Neuronal stem cell (in vitro differentiated cells): ENCODE measurements around the gene TRH.

Experiments used
- DNase-seq: peaks from one replicate; pipeline ENCODE4 v3.0.0-alpha.2; 2013; ENCODE audit warnings: low spot score
- H2AFZ ChIP-seq: one replicate; pipeline ENCODE4 v1.6.1; 2013; ENCODE audit warnings: mild to moderate bottlenecking, low read length, inconsistent platforms
- H2AK5ac ChIP-seq: 2 replicates; pipeline ENCODE4 v1.6.1; 2013; ENCODE audit warnings: low read depth, mild to moderate bottlenecking, inconsistent platforms, low read length, moderate library complexity, mixed read lengths
- H2BK120ac ChIP-seq: 2 replicates; pipeline ENCODE4 v1.6.1; 2013; ENCODE audit warnings: low read depth, mild to moderate bottlenecking, inconsistent platforms, low read length, moderate library complexity, mixed read lengths
- H2BK12ac ChIP-seq: one replicate; pipeline ENCODE4 v1.6.1; 2013; ENCODE audit warnings: low read length, inconsistent platforms
- H2BK15ac ChIP-seq: 2 replicates; pipeline ENCODE4 v1.6.1; 2013; ENCODE audit warnings: mild to moderate bottlenecking, low read length, inconsistent platforms, mixed read lengths
- H2BK5ac ChIP-seq: one replicate; pipeline ENCODE4 v1.6.1; 2013; ENCODE audit warnings: inconsistent platforms, mild to moderate bottlenecking, low read length, moderate library complexity
- H3K14ac ChIP-seq: one replicate; pipeline ENCODE4 v1.6.1; 2013; ENCODE audit warnings: low read length, inconsistent platforms
- H3K18ac ChIP-seq: 2 replicates; pipeline ENCODE4 v1.6.1; 2013; ENCODE audit warnings: low read length, inconsistent platforms
- H3K23ac ChIP-seq: 2 replicates; pipeline ENCODE4 v1.6.1; 2013; ENCODE audit warnings: low read depth, mild to moderate bottlenecking, mixed read lengths, low read length, inconsistent platforms; ENCODE audit not compliant: poor library complexity
- H3K27ac ChIP-seq: replicated peaks from 3 replicates; pipeline ENCODE4 v1.5.1; 2013; ENCODE audit warnings: low read length, inconsistent platforms
- H3K27me3 ChIP-seq, 3 experiments: 2 replicates each; pipeline ENCODE4 v1.6.1; 2013; ENCODE audit warnings: low read length in 3 of 3, mild to moderate bottlenecking in 2 of 3, inconsistent platforms in 1 of 3, low read depth in 1 of 3, mixed read lengths in 1 of 3, moderate library complexity in 1 of 3; ENCODE audit not compliant: control insufficient read depth in 3 of 3, insufficient read depth in 3 of 3
- H3K36me3 ChIP-seq, 2 donors: replicated peaks in 1 of 2; 2 replicates each; pipeline ENCODE4 v1.6.1; 2013; ENCODE audit warnings: low read length in 2 of 2; ENCODE audit not compliant: control insufficient read depth in 2 of 2, insufficient read depth in 2 of 2
- H3K4ac ChIP-seq: 2 replicates; pipeline ENCODE4 v1.6.1; 2013; ENCODE audit warnings: inconsistent platforms, mild to moderate bottlenecking, low read length, moderate library complexity
- H3K4me1 ChIP-seq, 2 donors: 1 replicate in 1 of 2; 2 replicates in 1 of 2; pipeline ENCODE4 v1.6.1; 2013; ENCODE audit warnings: low read length in 2 of 2, low read depth in 1 of 2; ENCODE audit not compliant: control insufficient read depth in 2 of 2, insufficient read depth in 1 of 2
- H3K4me2 ChIP-seq: one replicate; pipeline ENCODE4 v1.6.1; 2013; ENCODE audit warnings: mild to moderate bottlenecking, low read length, inconsistent platforms; ENCODE audit not compliant: insufficient read depth, poor library complexity, severe bottlenecking
- H3K4me3 ChIP-seq, 2 donors: 2 replicates each; pipeline ENCODE4 v1.5.1; 2013; ENCODE audit warnings: low read length in 2 of 2, mild to moderate bottlenecking in 2 of 2, inconsistent platforms in 1 of 2, moderate library complexity in 1 of 2
- H3K79me1 ChIP-seq: one replicate; pipeline ENCODE4 v1.6.1; 2013; ENCODE audit warnings: low read depth, mild to moderate bottlenecking, inconsistent platforms, low read length, moderate library complexity
- H3K9ac ChIP-seq: one replicate; pipeline ENCODE4 v1.6.1; 2013; ENCODE audit warnings: mild to moderate bottlenecking, low read depth, low read length, inconsistent platforms; ENCODE audit not compliant: poor library complexity
- H3K9me3 ChIP-seq, 2 donors: replicated peaks in 1 of 2; 2 replicates each; pipeline versions ENCODE3 to v1.6.1; 2013; ENCODE audit warnings: low read length in 2 of 2, mild to moderate bottlenecking in 2 of 2, inconsistent platforms in 1 of 2, low read depth in 1 of 2, mixed read lengths in 1 of 2, moderate library complexity in 1 of 2; ENCODE audit not compliant: control insufficient read depth in 2 of 2, insufficient read depth in 1 of 2
- H4K8ac ChIP-seq: one replicate; pipeline ENCODE4 v1.6.1; 2013; ENCODE audit warnings: low read depth, mild to moderate bottlenecking, inconsistent platforms, low read length, moderate library complexity
- H4K91ac ChIP-seq: one replicate; pipeline ENCODE4 v1.6.1; 2013; ENCODE audit warnings: low read length, low read depth, mild to moderate bottlenecking, inconsistent platforms; ENCODE audit not compliant: poor library complexity
- WGBS, 2 donors: extraction: QIAGEN DNeasy Blood & Tissue Kit; methylation state at CpG; one replicate each; pipeline ENCODE4 v1.1.7; 2013; ENCODE audit warnings: missing lambda C conversion rate in 2 of 2, mixed read lengths in 1 of 2; ENCODE audit not compliant: insufficient read length in 2 of 2, insufficient replicate concordance in 1 of 2; ENCODE audit errors: extremely low coverage in 2 of 2; 5-methylcytosine and 5-hydroxymethylcytosine counted together

Gene TRH

DNA sequence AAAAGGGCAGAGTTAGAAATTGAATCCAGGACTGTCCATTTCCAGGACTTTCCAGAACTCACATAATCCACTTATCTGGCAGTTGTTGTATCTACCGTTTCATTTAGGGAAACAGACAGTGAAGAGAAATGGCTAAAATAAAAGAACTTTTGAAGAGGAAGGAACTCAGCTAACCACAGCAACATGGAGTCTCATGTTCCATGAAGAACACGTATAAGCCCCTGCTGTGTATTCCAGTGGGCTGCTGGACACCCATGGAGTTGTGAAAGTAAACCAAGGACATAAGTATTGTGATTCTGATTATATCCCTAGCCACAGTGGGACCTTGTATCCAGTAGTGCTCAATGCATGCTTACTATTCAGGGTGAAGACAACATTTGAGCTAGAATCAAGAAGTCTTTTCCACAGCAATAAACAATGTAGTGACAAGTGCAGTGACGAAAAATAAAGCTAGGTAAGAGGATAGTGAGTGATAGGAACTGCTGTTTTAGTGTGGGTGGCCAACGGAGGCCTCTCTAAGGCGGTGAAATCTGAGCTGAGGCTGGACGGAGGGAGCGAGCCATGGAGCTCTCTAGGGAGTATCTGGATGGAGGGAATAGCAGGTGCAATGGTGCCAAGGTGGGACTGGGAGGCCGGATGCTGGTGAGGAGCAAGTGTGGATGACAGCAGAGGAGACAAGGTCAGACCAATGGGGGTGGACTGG is 26.8 kb upstream of the TRH start:
- H2AK5ac ChIP-seq: no peak overlapping the region
- H3K4me2 ChIP-seq: no peak overlapping the region
- H3K4me3 ChIP-seq: no peak overlapping the region
- peaks cover 0 to 4% of the 10 kb centered on the region in 2 donors for H3K4me1 ChIP-seq
- no peak overlapping the region for H2BK15ac ChIP-seq
- H3K9ac ChIP-seq: no peak overlapping the region
- no peak overlapping the region for H3K18ac ChIP-seq
- no peak overlapping the region for H4K8ac ChIP-seq
- no peak overlapping the region for H2BK5ac ChIP-seq
- H2AFZ ChIP-seq: no peak overlapping the region
- DNase-seq: no peak
- peaks cover 0 to 1% of the 10 kb centered on the region in 2 donors for H3K9me3 ChIP-seq
- no CpG with 5 or more reads among the region's 8 CpGs for WGBS, 2 donors
- H3K27ac ChIP-seq: no peak overlapping the region
- H2BK120ac ChIP-seq: no peak overlapping the region
- no peak overlapping the region for H3K4ac ChIP-seq
- no peak overlapping the region for H4K91ac ChIP-seq
- H3K36me3 ChIP-seq: no peaks in the 10 kb centered on the region
- H3K27me3 ChIP-seq: peaks cover 0 to 11% (median 0%) of the 10 kb centered on the region in 3 experiments
- H3K14ac ChIP-seq: no peak overlapping the region
- no peak overlapping the region for H3K23ac ChIP-seq
- H3K79me1 ChIP-seq: no peaks in the 10 kb centered on the region
- no peak overlapping the region for H2BK12ac ChIP-seq

DNA sequence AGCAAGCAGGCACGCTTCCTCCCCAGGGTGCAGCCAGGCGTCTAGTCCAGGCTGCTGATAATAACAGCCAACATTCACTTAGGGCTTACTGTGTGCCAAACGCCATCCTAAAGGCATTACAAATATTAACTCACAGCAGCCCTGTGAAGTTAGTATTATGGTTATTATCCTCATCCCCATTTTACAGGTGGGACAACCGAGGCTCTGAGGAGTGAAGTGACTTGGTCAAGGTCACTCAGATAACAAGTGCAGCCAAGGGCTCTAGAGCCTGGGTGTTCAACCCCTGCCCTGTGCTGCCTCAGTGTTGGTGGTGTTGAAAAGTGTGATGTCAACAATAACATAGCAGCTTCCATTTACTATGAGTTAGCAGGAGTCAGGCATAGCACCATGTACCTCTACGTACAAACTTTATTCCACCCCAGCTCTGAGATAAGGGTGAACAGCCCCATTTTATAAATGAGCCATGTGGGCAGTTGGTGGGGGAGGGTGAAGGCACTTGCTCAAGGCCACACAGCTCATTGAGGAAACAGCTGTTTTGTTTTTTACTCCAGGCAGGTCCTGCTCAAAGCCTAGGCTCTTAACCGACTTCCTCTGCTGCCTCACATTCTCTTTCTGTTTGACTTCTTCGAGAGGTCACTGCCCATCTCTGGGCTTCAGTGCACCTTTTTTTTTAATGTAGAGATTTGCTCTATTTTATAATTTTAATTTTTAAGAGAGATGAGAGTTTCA is 24.0 kb upstream of the TRH start:
- DNase-seq: no peak
- no peak overlapping the region for H4K8ac ChIP-seq
- H3K79me1 ChIP-seq: no peaks in the 10 kb centered on the region
- H3K36me3 ChIP-seq: no peaks in the 10 kb centered on the region
- H3K4me2 ChIP-seq: no peak overlapping the region
- no peak overlapping the region for H2BK15ac ChIP-seq
- no peak overlapping the region for H4K91ac ChIP-seq
- no peak overlapping the region for H2BK12ac ChIP-seq
- H3K23ac ChIP-seq: no peak overlapping the region
- no peak overlapping the region for H3K18ac ChIP-seq
- peaks cover 0 to 18% of the 10 kb centered on the region in 2 donors for H3K4me1 ChIP-seq
- H3K9me3 ChIP-seq: no peaks in the 10 kb centered on the region
- H3K9ac ChIP-seq: no peak overlapping the region
- no peak overlapping the region for H3K27ac ChIP-seq
- no peak overlapping the region for H2AFZ ChIP-seq
- H2BK120ac ChIP-seq: no peak overlapping the region
- H2BK5ac ChIP-seq: no peak overlapping the region
- no peak overlapping the region for H3K14ac ChIP-seq
- H3K4me3 ChIP-seq: no peak overlapping the region
- peak overlapping the region; percentile 17 for H2AK5ac ChIP-seq
- H3K4ac ChIP-seq: no peak overlapping the region
- H3K27me3 ChIP-seq: peaks cover 0 to 28% (median 0%) of the 10 kb centered on the region in 3 experiments
- WGBS, 2 donors: no CpG with 5 or more reads among the region's 7 CpGs

DNA sequence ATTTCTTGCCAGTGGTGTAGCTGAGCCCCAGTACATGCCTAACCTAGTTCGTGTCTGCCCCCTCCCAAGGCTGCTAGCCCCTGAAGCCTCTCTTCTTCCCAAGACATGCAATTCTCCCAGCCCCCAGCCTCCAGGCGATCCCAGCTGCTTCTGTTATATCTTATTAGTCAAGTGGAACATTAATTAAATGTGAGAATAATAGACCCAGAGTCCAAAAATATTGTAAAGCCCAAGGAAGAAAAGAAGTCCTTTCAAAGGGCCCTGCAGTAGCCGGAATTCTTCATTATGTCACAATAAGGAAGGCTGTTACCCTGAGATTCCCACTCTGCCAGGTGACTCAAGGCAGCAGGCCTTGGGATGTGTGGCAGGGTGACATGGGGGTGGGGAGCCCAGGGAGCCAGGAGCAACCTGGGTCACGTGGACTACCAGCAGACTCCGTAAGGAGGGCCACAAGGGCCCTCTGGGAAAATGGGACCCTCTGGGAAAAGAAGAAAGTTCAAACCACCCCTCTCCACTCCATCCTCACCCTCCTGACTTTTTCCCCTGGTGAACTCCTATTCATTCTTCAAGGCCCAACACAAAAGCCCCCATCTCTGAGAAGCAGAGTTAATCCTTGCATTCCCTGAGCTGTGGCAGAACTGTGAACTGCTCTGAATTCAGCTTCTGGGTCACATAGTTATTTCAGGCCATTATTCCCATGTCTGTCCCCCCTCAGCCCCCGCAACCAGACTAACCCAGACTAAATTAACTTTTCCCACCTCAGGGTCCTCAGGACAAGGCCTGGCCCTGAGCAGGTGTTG is 21.8 kb upstream of the TRH start:
- WGBS, 2 donors: no CpG with 5 or more reads among the region's 6 CpGs
- no peak overlapping the region for H3K4me2 ChIP-seq

More for the DNA sequence above, 21.8 kb upstream of the TRH start:
- no peak overlapping the region for H3K4ac ChIP-seq
- DNase-seq: no peak
- no peaks in the 10 kb centered on the region for H3K9me3 ChIP-seq
- no peak overlapping the region for H2BK5ac ChIP-seq
- no peak overlapping the region for H2AFZ ChIP-seq
- H2BK120ac ChIP-seq: no peak overlapping the region
- H3K36me3 ChIP-seq: no peaks in the 10 kb centered on the region
- H3K4me3 ChIP-seq: no peak overlapping the region
- no peak overlapping the region for H2BK12ac ChIP-seq
- no peak overlapping the region for H3K9ac ChIP-seq
- no peaks in the 10 kb centered on the region for H3K79me1 ChIP-seq
- peak overlapping the region; percentile 53 for H3K18ac ChIP-seq
- no peak overlapping the region for H4K91ac ChIP-seq
- H2BK15ac ChIP-seq: no peak overlapping the region
- H3K14ac ChIP-seq: no peak overlapping the region
- H2AK5ac ChIP-seq: no peak overlapping the region
- H3K23ac ChIP-seq: no peak overlapping the region
- H4K8ac ChIP-seq: no peak overlapping the region
- H3K4me1 ChIP-seq: peaks cover 0 to 18% of the 10 kb centered on the region in 2 donors
- peaks cover 0 to 38% (median 0%) of the 10 kb centered on the region in 3 experiments for H3K27me3 ChIP-seq
- H3K27ac ChIP-seq: peak overlapping the region; percentile 91
